ENCODE results near the gene BIRC7.

Gene BIRC7

GRCh38 chr20:63284544-63284949, 48.8 kb downstream of the BIRC7 start:
- DNase-seq: no peak

GRCh38 chr20:63284981-63285524, 49.3 kb downstream of the BIRC7 start:
- DNase-seq: no peak

- DNase-seq: no peak
Observed at GRCh38 chr20:63285636-63286615, 50.2 kb downstream of the BIRC7 start.

- DNase-seq: no peak
Observed at GRCh38 chr20:63286781-63287696, 51.3 kb downstream of the BIRC7 start.

GRCh38 chr20:63287697-63288580, 52.2 kb downstream of the BIRC7 start:
- DNase-seq: no peak

- no peak for DNase-seq
Observed at GRCh38 chr20:63288581-63289251, 53.0 kb downstream of the BIRC7 start.

GRCh38 chr20:63289311-63290135, 53.8 kb downstream of the BIRC7 start:
- DNase-seq: no peak

Data from cerebellar nuclear complex (tissue), 1 donor.